H7 (cell line): Measurements from ENCODE around the gene IL10. TPM values are rescaled to one million over a fixed set of nuclear protein-coding genes. Genes with fewer than 3 reads are reported as not detected.
"Not testable (repeated sequence)": the region's sequence is repeated elsewhere in the genome, so short reads cannot be mapped to it uniquely, and the experiment has no call there.

ENCODE experiments used
- DNase-seq: peaks from one replicate; pipeline ENCODE4 v3.0.0; 2012
- H3K27me3 ChIP-seq: 2 replicates; pipeline ENCODE4 v1.6.0; 2011; ENCODE audit warnings: mild to moderate bottlenecking, low read length; ENCODE audit not compliant: control insufficient read depth, insufficient read depth
- H3K36me3 ChIP-seq: replicated peaks from 2 replicates; pipeline ENCODE4 v1.5.1; 2011; ENCODE audit warnings: low read length; ENCODE audit not compliant: control insufficient read depth, insufficient read depth
- H3K4me3 ChIP-seq: 2 replicates; pipeline ENCODE4 v1.5.1; 2011; ENCODE audit warnings: low read depth, mild to moderate bottlenecking, control low read depth, low read length, moderate library complexity; ENCODE audit not compliant: insufficient read depth
- total RNA-seq: library from RNA; depleted of rRNA; stranded (reverse); fragments of >200 nt; shearing (Covaris generic); gene quantifications from 2 replicates; pipeline ENCODE4 v1.2.3, GENCODE V29; 2014

IL10 gene
- total RNA-seq, 1 experiment from 2014 or later: not detected

DNA sequence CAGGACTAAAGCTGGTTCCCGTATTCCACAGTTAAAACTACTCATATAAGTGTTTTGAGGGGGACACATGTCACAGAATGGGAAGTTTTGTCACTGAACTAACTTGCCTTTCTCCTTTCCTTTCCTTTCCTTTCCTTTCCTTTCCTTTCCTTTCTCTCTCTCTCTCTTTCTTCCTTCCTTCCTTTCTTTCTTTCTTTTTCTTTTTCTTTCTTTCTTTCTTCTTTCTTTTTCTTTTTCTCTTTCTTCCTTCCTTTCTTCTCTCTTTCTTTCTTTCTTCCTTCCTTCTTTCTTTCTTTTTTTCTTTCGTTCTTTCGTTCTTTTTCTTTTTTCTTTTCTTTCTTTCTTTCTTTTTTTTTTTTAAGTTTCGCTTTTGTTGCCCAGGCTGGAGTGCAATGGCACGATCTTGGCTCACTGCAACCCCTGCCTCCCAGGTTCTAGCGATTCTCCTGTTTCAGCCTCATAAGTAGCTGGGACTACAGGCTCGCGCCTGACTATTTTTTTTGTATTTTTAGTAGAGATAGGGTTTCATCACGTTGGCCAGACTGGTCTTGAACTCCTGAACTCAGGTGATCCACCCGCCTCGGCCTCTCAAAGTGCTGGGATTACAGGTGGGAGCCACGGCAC is 9.4 kb downstream of the IL10 start:
- DNase-seq, H3K4me3 ChIP-seq, H3K36me3 ChIP-seq, H3K27me3 ChIP-seq: not testable (repeated sequence)

DNA sequence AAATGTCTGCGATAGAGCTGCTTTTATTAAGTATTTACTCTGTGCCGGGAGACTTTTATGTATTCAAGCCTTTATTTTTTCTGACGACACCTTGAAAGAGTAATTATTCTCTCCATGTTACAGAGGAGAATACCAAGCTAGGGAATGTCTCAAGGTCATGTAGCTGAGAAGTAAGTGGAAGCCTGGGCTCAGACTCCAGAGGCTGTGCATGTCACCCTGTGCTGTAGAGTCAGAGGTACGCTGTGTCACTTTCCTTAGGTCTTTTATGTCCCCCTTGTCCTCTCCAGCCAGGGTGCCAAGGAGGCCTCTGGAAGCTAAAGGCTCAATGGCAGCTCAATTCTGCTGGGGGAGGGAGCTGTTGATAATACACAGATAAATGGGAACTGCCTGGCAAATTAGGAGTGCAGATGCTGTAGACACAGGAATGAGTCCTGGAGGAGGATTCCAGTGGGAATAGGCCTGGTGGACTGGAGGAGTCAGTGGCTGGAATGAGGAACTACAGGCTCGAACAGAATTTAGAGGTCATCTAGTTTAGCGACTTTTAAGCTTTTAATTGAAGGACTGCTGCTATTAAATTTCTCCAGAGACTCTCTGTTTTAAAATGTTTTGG is 11.0 kb downstream of the IL10 start:
- Histone ChIP-seq H3K4me3 (no peak overlapping the region), H3K36me3 (no peaks in the 10 kb centered on the region), H3K27me3 (peaks cover 2% of the 10 kb centered on the region; the same call in 1 of the 2 replicates)
- no peak for DNase-seq

DNA sequence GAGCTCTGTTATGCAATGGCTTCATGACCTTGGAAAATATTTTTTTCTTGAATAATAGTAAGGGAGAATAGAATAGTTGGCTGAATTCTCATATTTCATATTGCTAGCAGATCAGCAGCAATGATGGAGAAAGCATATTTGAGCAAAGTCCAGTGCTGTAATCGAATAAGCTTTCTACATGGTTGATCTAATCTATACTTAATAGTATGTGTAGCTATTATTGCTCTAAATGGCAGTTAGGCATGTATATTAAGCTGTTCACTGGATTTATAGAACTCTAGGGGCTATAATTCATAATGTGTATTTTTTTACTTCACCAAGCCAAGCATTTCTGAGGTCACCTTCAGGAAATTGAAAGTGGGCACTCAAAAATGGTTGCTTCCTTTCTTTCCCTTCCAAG is 11.7 kb downstream of the IL10 start:
- H3K4me3 ChIP-seq: no peak overlapping the region
- H3K27me3 ChIP-seq: peaks cover 2% of the 10 kb centered on the region; the same call in 1 of the 2 replicates
- no peaks in the 10 kb centered on the region for H3K36me3 ChIP-seq
- no peak for DNase-seq

DNA sequence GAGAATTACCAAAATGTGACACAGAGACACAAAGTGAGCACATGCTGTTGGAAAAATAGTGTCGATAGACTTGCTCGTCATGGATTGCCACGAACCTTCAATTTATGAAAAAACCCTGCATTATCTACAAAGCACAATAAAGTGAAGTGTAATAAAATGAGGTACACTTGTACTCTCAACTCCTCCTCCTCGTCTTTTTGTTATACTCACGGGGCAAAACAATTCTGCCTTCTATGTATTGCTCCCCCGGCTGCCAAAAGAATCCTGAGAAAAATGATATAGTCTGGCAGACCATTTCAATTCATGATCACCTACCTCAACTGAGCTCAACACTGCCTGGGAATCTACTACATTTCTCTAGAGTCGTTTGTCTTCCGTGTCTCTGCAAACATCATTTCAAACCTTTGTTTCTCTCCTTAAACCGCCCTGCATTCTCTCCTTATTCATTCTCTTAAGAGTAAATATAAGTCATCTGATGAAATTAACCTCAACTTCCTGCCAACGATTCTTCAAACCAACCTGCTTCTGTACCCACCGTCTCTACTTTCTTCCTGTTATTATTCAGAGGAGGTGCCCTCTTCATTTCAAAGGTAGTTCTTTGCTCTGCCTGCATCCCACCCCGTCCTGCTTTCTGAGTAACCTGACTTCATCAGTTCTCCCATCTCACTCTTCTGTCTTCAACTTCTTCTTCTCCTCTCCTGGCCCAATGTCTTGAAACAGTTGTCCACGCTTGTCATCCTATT is 14.6 kb downstream of the IL10 start:
- Histone ChIP-seq H3K36me3 (no peaks in the 10 kb centered on the region), H3K27me3 (peaks cover 2% of the 10 kb centered on the region; the same call in 1 of the 2 replicates), H3K4me3 (no peak overlapping the region)
- DNase-seq: no peak

DNA sequence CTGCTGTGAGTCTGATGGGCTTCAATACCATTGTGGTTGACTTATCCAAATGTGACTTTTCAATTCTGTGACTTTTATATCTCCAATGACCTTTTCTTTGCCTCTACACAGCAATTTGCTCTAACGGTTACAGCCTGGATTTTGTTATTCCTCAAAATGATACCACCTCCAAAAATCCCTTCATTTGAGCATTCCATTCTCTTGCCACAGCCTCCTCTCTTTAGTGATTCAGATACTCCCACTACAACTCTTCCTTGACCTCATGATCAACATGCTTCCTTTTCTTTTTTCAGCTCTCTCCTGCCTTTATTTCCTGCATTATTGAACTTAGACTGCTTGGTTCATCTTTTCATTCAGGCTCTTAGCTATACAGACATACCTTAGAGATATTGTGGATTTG is 18.3 kb downstream of the IL10 start:
- Histone ChIP-seq H3K4me3 (no peak overlapping the region), H3K27me3 (no peaks in the 10 kb centered on the region; the same call in 1 of the 2 replicates), H3K36me3 (no peaks in the 10 kb centered on the region)
- DNase-seq: no peak

DNA sequence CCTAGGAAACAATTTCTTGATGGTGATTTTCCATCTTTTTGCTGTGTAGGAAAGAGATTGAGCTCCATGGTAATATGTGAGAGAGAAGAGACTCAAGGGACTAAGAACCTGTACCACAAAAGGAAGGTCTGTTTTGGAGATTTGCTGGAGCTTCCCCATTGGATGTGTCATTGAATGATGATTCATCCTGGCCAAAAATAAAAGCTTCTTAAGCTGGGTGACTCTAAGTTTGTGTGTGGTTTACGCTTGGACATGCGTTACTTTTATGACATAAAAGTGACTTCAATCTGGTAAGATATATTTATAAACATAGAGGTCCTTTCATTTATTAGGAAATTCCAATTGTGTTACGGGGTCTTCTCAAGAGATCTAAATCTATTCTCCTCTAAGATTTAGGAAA is 19.2 kb downstream of the IL10 start:
- Histone ChIP-seq H3K4me3 (no peak overlapping the region), H3K36me3 (no peaks in the 10 kb centered on the region), H3K27me3 (no peaks in the 10 kb centered on the region)
- DNase-seq: no peak

DNA sequence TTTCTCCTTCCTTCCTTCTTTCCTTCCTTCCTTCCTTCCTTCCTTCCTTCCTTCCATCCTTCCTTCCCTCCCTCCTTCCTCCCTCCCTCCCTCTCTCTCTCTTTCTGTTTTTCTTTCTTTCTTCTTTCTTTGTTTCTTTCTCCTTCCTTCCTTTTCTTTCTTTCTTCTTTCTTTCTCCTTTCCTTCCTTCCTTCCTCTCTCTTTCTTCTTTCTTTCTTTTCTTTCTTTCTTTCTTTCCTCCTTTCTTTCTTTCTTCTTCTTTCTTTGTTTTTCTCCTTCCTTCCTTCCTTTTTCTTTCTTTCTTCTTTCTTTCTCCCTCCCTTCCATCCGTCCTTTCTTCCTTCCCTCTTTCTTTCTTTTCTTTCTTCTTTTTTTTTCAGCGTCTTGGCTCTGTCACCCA is 19.8 kb downstream of the IL10 start:
- Histone ChIP-seq H3K27me3 (no peaks in the 10 kb centered on the region), H3K4me3 (no peak overlapping the region), H3K36me3 (no peaks in the 10 kb centered on the region)
- DNase-seq: no peak

DNA sequence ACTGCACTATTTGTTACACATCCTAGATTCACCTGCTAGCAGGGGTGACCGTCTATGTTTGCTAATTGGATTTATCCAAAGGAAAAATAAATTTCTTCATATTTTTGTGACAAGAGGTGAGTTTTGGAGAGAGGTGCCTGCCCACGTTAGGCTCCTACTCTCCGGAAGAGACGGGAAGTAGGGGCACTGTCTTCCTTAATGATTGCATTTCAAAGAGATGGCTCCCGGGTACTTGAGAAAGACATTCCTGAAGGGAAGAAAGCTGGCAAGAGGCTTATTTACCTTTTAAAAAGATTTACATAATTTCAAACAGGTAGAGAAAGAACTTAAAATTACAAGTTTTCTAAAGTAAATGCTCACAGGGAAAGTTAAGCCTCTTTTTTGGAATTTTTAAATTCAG is 20.4 kb downstream of the IL10 start:
- DNase-seq: no peak
- H3K4me3 ChIP-seq: no peak overlapping the region
- no peaks in the 10 kb centered on the region for H3K36me3 ChIP-seq
- no peaks in the 10 kb centered on the region for H3K27me3 ChIP-seq

DNA sequence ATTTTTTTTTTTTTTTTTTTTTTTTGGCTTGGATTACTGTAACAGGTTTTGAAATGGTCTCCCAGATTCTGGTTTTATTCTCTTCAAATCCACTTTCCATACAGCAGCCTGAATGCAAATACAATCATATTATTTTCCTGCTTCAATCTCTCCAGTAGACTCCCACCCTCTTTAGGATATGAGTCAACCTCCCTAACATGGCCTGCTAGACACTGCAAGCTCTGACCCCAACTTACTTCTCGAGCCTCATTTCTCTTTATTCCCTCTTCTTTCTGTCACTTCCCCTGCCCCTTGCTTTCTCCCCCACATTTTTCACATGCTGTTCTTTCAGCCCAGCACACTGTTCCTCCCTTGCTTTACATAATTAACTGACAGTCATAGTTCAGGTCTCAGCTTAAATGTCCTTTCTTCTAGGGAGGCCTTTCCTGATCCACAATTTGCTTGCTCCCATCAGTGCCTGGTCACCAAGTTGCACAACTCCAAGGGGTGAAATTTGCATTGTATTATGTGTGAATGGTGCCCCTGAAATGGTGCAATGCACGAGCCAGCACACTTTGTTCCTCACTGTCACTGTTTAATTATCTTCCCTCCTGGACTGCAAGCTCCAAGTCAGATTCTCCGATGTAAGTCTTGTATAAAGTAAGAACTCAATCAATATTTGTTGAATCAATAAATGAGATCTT is 23.8 kb downstream of the IL10 start:
- Histone ChIP-seq H3K4me3 (no peak overlapping the region), H3K36me3 (no peaks in the 10 kb centered on the region), H3K27me3 (no peaks in the 10 kb centered on the region)
- DNase-seq: no peak

DNA sequence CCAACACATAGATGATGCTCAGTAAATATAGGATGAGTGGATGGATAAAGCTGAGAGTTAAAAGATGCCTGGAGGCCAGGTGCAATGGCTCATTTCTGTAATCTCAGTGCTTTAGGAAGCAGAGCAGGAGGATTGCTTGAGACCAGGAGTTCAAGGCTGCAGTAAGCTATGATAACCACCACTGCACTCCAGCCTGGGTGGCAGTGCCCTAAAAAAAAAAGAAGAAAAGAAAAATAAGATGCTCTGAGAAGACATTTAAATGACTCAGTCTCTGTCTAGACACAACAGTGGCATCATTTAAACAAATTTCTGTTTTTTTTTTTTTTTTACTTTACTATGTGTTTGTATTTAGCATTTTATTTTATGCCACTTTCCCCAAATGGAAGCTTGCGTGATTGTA is 27.0 kb downstream of the IL10 start:
- no peak for DNase-seq
- Histone ChIP-seq H3K4me3 (no peak overlapping the region), H3K27me3 (no peaks in the 10 kb centered on the region), H3K36me3 (no peaks in the 10 kb centered on the region)

DNA sequence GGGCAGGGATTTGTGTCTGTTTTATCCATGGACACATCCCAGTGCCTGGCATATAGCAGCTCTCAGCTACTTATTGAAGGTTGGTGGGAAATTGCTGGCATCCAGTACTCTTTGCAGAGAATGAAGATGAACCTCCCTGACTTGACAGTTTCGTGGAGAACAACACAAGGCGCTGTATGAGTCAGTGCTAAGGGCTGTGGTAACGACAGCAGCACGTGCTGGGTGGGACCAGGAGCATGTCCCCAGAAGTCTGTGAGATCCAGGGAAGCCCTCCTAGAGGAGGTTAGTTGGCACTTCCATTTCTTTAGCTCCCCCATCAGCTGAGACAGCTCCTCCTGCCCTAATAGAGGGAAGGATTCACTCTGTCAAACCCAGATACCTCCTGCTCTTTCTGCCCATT is 27.6 kb downstream of the IL10 start:
- DNase-seq: no peak
- Histone ChIP-seq H3K36me3 (no peaks in the 10 kb centered on the region), H3K27me3 (no peaks in the 10 kb centered on the region), H3K4me3 (no peak overlapping the region)

DNA sequence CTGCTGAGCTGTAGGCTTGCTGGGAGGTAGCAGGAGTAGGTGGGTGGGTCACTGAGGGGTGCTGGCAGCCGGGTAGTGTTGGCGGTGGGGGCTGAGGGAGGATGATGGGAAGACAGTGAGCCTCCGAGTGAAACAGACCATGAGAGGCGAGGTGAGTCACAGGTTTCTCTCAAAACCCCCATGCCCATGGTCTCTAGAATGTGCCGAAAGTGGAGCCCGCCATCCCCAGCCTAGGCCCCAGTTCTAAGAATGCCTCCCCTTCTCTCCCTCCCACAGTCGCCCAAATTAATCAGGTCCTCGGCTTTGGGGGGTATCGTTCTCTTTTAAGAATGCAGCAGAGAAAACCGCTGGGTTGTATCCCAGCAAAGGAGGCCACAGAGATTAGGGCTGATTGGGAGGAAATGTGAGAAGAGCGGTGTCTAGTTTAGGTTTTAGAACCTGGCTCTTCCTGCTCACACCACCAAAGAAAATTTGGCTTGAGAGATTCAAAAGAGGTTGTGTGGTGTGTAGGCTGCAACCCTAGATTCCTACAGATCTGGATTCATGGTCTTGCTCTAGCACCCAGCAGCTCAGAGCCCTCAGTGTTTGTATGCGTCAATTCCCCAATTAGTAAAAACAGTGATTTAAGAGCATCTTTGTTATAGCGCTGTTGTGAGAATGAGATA is 29.4 kb downstream of the IL10 start:
- Histone ChIP-seq H3K27me3 (no peaks in the 10 kb centered on the region), H3K4me3 (no peak overlapping the region), H3K36me3 (no peaks in the 10 kb centered on the region)
- DNase-seq: no peak

DNA sequence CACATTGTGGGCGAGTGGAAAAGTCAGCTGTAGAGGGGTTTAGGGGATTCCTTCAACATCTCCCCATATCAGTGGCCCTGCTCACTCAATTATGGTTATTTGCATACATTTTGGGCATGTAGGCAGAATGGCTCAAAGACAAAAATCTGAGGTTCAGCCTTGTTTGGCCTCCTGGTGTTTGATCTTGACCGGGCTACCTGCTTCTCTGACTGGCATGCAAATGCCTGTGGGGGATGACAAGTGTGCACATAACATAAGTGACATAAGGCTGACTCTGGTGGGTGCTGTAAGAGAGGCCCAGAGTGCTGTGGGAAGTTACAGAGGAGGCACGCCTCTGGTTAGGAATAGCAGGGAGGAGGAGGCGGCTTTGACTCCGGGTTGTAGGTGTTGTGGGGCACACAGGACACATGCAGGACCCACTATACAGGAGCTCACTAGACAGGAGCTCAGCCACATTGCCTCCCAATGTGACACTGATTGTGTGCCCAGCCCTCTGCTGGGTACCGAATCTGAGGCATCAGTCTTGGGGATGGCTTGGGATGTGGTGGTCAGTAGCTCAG is 31.1 kb downstream of the IL10 start:
- H3K27me3 ChIP-seq: no peaks in the 10 kb centered on the region

DNA sequence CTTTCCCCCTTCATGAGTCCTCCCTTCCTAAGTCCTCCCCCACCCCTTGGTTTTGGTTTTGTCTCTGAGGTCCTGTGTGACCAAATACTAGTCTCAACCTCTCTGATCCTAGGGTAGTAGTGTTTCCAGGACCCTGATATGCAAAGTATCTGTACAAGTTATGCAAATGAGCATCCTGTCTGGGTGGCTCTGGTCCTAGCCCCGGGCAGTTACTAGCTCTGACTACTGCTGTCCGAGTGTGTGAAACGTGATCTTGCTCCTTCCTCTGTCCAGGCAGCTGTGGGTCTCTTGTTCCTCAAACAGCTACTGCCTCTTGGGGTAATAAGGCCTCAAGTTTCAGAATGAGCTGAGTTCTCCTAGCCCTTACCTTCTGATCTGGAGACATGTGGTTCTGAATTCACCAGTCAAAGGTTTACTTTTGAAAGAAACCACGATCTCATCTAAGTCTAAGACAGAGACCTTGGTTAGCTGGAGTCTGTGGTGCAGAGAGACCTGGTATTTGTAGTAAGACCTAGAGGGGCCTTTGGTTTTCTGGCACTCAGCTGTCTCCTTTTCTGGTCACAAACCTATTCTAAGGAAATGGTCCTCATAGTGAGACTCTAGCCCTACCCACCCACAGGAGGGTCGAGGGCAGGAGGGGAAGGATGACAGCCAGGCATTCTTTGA is 32.8 kb downstream of the IL10 start:
- DNase-seq: peak; percentile 38
- H3K36me3 ChIP-seq: peaks cover 5% of the 10 kb centered on the region
- no peaks in the 10 kb centered on the region for H3K27me3 ChIP-seq
- no peak overlapping the region for H3K4me3 ChIP-seq

More for the DNA sequence above, 31.1 kb downstream of the IL10 start:
- Histone ChIP-seq H3K36me3 (no peaks in the 10 kb centered on the region), H3K4me3 (no peak overlapping the region)
- DNase-seq: no peak
